Germinal center (tissue), 1 donor: Measurements from ENCODE around the gene CCL18.
"Not testable (repeated sequence)": the region's sequence is repeated elsewhere in the genome, so short reads cannot be mapped to it uniquely, and the experiment has no call there.

Experiments used
- DNase-seq: peaks from one replicate; pipeline ENCODE4 v3.0.0; 2012; ENCODE audit warnings: mixed read lengths, low spot score

The CCL18 gene

GRCh38 chr17:36104701-36105181 lies 40.7 kb downstream of the CCL18 start:
- no peak for DNase-seq

GRCh38 chr17:36105781-36106492 lies 41.9 kb downstream of the CCL18 start:
- DNase-seq, result no peak

GRCh38 chr17:36106493-36106835 lies 42.4 kb downstream of the CCL18 start:
- no peak for DNase-seq

- no peak for DNase-seq
Measured at GRCh38 chr17:36107660-36108059, 43.6 kb downstream of the CCL18 start.

GRCh38 chr17:36108265-36108664 lies 44.2 kb downstream of the CCL18 start:
- DNase-seq, result not testable (repeated sequence)

GRCh38 chr17:36111068-36111490 lies 47.0 kb downstream of the CCL18 start:
- DNase-seq, result no peak

GRCh38 chr17:36112572-36112971 lies 48.5 kb downstream of the CCL18 start:
- no peak for DNase-seq

GRCh38 chr17:36113131-36113530 lies 49.1 kb downstream of the CCL18 start:
- not testable (repeated sequence) for DNase-seq

GRCh38 chr17:36114971-36115648 lies 51.0 kb downstream of the CCL18 start:
- not testable (repeated sequence) for DNase-seq

- DNase-seq, result not testable (repeated sequence)
Measured at GRCh38 chr17:36115649-36115977, 51.5 kb downstream of the CCL18 start.

- DNase-seq, result no peak
Measured at GRCh38 chr17:36117505-36118382, 53.7 kb downstream of the CCL18 start.

GRCh38 chr17:36118477-36119353 lies 54.6 kb downstream of the CCL18 start:
- DNase-seq, result no peak

GRCh38 chr17:36120221-36120620 lies 56.1 kb downstream of the CCL18 start:
- DNase-seq, result no peak

GRCh38 chr17:36121099-36121498 lies 57.0 kb downstream of the CCL18 start:
- DNase-seq, result not testable (repeated sequence)
